Glomerular visceral epithelial cell (primary cell): ENCODE results near the gene FMNL1.
"Not testable (repeated sequence)": the region's sequence is repeated elsewhere in the genome, so short reads cannot be mapped to it uniquely, and the experiment has no call there.

Experiments used
- DNase-seq: peaks from one replicate; pipeline ENCODE4 v3.0.0-alpha.2; 2016; ENCODE audit errors: extremely low spot score

The FMNL1 gene, protein sequence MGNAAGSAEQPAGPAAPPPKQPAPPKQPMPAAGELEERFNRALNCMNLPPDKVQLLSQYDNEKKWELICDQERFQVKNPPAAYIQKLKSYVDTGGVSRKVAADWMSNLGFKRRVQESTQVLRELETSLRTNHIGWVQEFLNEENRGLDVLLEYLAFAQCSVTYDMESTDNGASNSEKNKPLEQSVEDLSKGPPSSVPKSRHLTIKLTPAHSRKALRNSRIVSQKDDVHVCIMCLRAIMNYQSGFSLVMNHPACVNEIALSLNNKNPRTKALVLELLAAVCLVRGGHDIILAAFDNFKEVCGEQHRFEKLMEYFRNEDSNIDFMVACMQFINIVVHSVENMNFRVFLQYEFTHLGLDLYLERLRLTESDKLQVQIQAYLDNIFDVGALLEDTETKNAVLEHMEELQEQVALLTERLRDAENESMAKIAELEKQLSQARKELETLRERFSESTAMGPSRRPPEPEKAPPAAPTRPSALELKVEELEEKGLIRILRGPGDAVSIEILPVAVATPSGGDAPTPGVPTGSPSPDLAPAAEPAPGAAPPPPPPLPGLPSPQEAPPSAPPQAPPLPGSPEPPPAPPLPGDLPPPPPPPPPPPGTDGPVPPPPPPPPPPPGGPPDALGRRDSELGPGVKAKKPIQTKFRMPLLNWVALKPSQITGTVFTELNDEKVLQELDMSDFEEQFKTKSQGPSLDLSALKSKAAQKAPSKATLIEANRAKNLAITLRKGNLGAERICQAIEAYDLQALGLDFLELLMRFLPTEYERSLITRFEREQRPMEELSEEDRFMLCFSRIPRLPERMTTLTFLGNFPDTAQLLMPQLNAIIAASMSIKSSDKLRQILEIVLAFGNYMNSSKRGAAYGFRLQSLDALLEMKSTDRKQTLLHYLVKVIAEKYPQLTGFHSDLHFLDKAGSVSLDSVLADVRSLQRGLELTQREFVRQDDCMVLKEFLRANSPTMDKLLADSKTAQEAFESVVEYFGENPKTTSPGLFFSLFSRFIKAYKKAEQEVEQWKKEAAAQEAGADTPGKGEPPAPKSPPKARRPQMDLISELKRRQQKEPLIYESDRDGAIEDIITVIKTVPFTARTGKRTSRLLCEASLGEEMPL

DNA sequence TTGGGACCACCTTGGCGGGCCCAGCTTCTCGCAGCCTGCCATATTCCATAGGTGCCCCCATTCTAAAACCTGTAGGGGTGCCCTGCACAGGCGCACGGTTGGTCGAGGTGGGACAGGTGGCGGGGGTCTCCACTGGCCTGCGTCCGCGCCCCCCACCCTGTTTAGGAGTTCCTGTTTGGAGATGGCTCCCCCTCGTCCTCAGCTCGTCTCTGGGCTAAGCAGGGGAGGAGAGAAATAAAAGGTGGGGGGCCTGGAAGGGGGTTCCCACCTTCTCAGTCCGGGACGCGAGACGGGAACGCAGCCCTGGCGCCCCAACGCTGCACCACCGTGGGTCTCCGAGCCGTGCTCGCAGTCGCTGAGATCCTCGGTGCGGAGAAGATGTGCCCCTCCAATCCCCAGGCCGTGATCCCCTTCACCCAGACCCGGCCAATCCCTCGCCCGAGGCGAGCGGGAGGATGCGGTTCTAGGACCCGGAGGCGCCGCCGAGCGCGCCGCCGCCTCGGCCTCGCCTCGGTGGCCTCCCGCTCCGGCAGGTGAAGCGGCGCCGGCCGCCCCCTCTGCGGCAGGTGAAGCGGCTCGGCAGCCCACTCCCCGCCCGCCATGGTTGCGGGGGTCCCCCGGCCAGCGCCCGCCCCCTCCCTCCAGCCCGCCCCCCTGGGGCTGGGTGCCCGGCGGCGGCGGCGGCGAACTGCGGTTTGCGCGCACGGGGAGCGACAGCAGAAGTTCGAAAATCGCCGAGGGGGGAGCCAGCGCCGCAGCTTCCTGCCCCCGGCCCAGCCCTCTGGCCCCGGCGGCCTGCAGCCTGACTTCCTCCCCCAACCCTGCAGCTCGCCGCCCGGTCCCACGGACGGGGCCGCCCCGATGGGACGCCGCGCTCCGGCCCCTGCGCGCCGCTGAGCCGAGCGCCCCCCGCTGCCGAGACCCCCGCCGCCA is at the start of gene FMNL1:
TSS of gene FMNL1 (plus strand) at position 805 of the 933 bp plus-strand sequence. CDS start 240 bp downstream, outside the sequence.
- peak; percentile 46 for DNase-seq

DNA sequence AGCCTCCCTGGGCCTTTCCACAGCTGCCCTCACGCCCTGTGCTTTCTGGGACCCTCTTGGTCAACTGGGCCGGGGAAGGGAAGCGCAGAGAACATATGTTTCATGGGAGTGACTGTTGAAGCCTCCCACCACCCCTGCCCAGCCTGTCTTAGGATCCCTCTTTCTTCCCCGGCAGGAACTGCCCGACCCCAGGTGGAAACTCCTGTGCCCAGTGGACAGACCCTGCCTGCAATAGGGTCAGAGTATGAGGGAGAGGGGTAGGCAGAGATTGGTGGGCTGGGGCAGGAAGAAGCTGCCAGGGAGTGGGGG is 49.5 kb upstream of the FMNL1 start:
- DNase-seq = no peak

- peak; percentile 99 for DNase-seq
Measured at GRCh38 chr17:45172541-45173286, 49.0 kb upstream of the FMNL1 start.

DNA sequence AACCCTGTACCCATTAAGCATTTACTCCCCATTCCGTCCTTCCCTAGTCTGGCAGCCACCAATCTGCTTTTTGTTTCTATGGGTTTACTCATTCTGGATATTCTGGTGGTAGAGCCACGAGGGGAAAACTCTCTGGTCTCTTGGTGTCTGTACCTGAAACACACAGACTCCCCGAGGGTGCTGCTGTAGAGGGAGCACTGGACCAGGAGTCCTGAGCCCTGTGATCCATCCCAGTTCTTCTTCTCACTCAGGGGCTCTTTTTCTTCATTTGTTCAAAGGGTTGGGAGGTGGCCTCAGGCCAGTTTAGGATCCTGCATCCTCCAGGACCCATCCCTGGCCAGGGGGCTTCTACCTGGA is 45.9 kb upstream of the FMNL1 start:
- DNase-seq = no peak

- no peak for DNase-seq
Measured at GRCh38 chr17:45177563-45177962, 44.1 kb upstream of the FMNL1 start.

- DNase-seq = no peak
Measured at GRCh38 chr17:45184144-45184543, 37.5 kb upstream of the FMNL1 start.

DNA sequence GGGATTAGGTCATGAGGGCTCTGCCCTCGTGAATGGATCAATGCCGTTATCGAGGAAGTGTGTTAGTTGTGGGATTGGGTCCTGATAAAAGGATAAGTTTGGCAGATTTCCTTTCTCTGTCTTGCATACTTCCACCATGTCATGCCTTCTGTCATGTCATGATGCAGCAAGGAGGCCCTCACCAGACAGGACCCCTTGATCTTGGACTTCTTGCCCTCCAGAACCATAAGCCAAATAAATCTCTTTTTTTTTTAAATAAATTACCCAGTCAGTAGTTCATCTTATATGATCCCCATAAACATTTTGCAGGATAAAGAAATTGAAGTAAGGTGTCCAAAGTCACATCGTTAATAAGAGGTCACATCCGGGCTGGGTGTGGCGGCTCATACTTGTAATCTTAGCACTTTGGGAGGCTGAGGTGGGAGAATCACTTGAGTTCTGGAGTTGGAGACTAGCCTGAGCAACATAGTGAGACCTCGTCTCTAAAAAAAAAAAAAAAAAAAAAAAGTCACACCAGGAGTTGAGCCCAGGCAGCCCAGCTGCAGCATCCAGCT is 34.8 kb upstream of the FMNL1 start:
- no peak for DNase-seq

DNA sequence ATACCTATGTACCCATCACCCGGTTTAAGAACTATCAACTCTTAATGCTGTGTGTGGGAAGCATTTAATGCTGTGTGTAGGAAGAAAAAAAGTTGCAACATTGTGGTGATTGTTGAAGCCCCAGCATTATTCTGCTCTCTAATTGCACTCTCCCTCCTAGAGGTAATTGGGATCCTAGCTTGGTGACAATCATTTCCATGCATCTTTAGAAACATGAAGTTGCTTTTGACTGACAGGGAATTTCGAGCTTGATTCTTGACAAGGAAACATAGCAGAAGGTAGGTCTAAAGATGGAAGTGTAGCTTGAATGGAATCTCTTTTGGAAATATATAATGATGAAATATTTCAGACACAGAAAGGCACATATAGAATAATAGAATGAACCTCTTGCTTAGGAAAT is 32.7 kb upstream of the FMNL1 start:
- DNase-seq = no peak

DNA sequence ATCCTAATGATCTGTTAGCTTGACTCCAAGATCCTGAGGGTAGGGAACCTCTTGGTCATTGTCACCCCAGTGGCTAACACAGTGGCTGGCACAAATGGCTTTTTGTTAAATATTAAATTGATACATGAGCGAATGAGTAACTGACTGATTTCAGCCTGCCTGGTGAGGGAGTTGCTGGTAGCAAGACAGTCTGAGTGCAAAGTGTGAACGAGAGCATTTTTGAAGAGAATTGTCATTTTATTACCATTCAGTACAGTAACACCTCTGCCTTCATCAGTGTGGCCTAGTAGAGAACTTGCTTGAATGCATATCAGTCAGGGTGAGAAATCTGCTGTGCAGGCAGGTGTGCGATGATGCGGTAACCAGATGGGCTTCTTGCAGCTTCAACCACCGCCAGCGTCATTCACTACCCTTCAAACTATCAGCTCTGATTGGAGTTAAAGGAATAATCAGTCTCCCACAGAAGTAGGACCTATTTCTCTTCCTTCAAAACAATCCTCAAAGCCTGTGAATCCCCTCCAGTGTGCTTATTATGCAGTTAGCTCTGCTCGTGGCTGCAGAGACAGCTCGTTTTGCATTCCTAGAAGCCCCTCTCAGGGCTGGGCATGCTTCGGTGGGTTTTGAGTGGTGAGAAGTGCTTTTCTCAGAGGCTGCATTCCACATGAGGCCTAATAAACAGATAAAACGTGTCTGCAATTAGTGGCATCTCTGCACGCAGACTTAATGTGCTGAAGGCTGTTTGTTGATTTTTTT is 31.0 kb upstream of the FMNL1 start:
- DNase-seq = peak; percentile 40

- DNase-seq = no peak
Measured at GRCh38 chr17:45195424-45195823, 26.3 kb upstream of the FMNL1 start.

DNA sequence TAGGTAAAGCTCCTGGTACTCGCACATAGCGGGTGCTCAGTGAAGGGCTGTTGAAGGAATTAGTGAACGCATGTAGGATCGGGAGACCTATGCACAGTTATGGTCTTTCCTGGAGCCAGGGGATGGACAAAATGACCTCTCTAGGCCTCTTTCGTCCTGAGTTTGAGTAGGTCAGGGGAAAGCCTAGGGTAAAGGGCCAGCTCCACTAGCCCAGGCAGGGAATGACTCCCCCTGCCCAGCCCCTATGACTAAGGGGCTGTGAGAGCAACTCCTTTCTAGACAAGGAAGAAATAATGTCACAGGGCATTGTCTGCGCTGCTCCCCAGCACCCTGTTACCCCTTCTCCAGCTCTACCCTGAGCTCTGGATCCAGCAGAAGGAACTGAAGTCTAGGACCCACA is 24.6 kb upstream of the FMNL1 start:
- DNase-seq = no peak

DNA sequence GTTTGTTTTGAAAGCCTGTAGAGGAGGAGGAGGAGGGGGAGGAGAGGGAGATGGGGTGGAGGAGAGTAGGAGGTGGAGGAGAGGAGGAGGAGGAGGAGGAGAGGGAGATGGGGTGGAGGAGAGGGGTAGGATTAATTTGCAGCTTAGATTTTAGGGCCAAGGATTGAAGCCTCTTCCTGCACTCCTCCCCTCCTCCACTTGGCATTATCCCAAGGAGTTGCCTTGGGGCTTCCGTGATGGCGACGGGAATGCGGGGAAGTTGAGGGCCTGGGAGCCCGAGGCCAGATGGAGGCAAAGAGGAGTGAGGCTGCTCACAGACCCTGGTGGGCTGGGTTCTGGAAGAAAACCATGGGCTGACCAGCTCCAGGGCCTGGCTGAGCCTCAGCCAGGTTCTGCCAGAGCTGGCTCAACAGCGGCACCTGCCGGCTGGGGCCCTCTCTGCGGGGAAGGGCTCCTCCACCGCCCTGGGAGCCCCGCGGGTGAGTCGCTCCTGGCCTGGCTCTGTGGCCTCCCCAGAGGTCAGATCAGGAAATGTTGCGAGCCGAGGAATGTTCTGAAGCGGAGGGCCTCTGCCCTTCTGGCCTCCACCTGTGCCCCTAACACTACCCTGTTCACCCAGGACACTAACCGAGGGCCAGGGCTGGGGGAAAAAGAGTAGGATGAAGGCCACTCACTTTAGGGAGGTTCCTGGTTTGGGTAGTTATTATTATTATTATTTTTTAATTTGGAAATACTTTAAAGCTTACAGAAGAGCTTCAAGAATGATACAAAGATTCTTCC is 23.9 kb upstream of the FMNL1 start:
- DNase-seq = peak; percentile 95

GRCh38 chr17:45200701-45201100 is 21.0 kb upstream of the FMNL1 start:
- no peak for DNase-seq

- no peak for DNase-seq
Measured at GRCh38 chr17:45201457-45201856, 20.2 kb upstream of the FMNL1 start.

DNA sequence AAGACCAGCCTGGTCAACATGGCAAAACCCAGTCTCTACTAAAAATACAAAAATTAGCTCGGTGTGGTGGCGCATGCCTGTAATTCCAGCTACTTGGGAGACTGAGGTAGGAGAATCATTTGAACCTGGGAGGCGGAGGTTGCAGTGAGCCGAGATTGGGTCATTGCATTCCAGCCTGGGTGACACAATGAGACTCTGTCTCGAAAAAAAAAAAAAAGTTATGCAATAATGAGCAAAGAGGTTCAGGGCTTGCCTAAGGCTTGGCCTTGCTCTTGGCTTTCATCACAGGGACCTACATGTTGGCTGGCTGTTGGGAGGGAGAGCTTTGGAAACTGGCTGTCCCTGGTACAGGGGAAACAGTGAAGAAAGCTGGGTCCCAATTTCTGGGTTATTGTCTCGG is 19.8 kb upstream of the FMNL1 start:
- not testable (repeated sequence) for DNase-seq

GRCh38 chr17:45218895-45219661 is 2.6 kb upstream of the FMNL1 start:
- DNase-seq = peak; percentile 83

DNA sequence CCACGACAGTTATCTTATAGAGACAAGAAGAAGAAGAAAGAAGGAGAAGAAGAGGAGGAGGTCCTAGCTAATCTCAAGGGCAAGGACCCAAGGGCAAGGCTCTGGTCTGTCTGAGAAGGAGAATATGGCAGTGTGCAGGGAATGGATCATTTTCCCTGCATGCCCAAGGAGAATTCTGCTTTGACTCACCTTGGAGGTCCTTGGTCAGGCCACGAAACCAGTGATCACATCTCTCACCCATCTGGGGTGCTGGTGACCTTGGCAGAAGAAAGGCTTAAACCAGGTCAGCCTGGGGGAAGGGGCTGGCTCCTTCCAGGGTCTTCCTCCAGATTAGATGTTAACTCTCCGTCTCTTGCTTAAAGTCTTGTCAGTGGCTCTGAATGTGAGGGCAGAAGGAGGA is 1.6 kb upstream of the FMNL1 start:
- no peak for DNase-seq

- DNase-seq = no peak
Measured at GRCh38 chr17:45222014-45222288, 266 bp downstream of the FMNL1 start.
